CD4-positive, alpha-beta memory T cell (primary cell): ENCODE data around the gene GCNT3. TPM values are rescaled to one million over a fixed set of nuclear protein-coding genes. Genes with fewer than 3 reads are reported as not detected.

Experiments
- CTCF ChIA-PET: fragments of 350-600 bp; sonication (Branson Sonifier 250); formaldehyde crosslinking; loops from one replicate; lab custom pipeline; 2021; ENCODE audit warnings: inconsistent platforms; ENCODE audit not compliant: partially characterized antibody; lab: Charles Lee
- POLR2A ChIA-PET: fragments of 350-600 bp; sonication (Branson Sonifier 250); formaldehyde crosslinking; loops from one replicate; lab custom pipeline; 2021; ENCODE audit not compliant: partially characterized antibody; lab: Charles Lee
- DNase-seq, 5 donors: peaks; one replicate each; pipeline versions ENCODE4 v3.0.0 to v3.0.0-alpha.2; 2020 to 2022; ENCODE audit warnings: mixed read lengths in 1 of 5
- H3K27ac ChIP-seq: one replicate; pipeline ENCODE4 v1.7.0; 2013; ENCODE audit warnings: low read depth, low read length
- H3K27me3 ChIP-seq: 2 replicates; pipeline ENCODE4 v1.7.0; 2013; ENCODE audit warnings: mild to moderate bottlenecking, low read length, moderate library complexity; ENCODE audit not compliant: insufficient read depth
- H3K36me3 ChIP-seq: 2 replicates; pipeline ENCODE4 v1.7.0; 2013; ENCODE audit warnings: mild to moderate bottlenecking, low read length, moderate library complexity; ENCODE audit not compliant: insufficient read depth
- H3K4me1 ChIP-seq: 2 replicates; pipeline ENCODE4 v1.7.0; 2013; ENCODE audit warnings: mild to moderate bottlenecking, low read length, moderate library complexity; ENCODE audit not compliant: insufficient read depth
- H3K4me3 ChIP-seq, 2 donors: one replicate each; pipeline ENCODE4 v1.7.0; 2013; ENCODE audit warnings: low read length in 2 of 2, mild to moderate bottlenecking in 1 of 2
- H3K9me3 ChIP-seq, 2 donors: one replicate each; pipeline ENCODE4 v1.7.0; 2013; ENCODE audit warnings: low read length in 2 of 2, control low read depth in 1 of 2; ENCODE audit not compliant: control insufficient read depth in 1 of 2
- H3K27ac Mint-ChIP-seq, 7 donors: one replicate each; pipeline ENCODE4 v1.8.0; 2020 to 2021; ENCODE audit warnings: mixed read lengths in 7 of 7, mild to moderate bottlenecking in 6 of 7, inconsistent platforms in 3 of 7, moderate library complexity in 3 of 7
- H3K27me3 Mint-ChIP-seq, 2 donors: one replicate each; pipeline ENCODE4 v1.8.0; 2020 to 2021; ENCODE audit warnings: mixed read lengths in 2 of 2
- H3K36me3 Mint-ChIP-seq, 2 donors: one replicate each; pipeline ENCODE4 v1.8.0; 2020 to 2021; ENCODE audit warnings: mixed read lengths in 2 of 2, inconsistent platforms in 1 of 2, mild to moderate bottlenecking in 1 of 2
- H3K4me1 Mint-ChIP-seq, 4 donors: one replicate each; pipeline ENCODE4 v1.8.0; 2020 to 2021; ENCODE audit warnings: mixed read lengths in 4 of 4, mild to moderate bottlenecking in 1 of 4
- H3K4me3 Mint-ChIP-seq, 8 donors: one replicate each; pipeline ENCODE4 v1.8.0; 2020 to 2021; ENCODE audit warnings: mixed read lengths in 8 of 8, mild to moderate bottlenecking in 7 of 8, moderate library complexity in 6 of 8, inconsistent platforms in 3 of 8
- H3K9me3 Mint-ChIP-seq, 8 donors: one replicate each; pipeline ENCODE4 v1.8.0; 2020 to 2021; ENCODE audit warnings: mixed read lengths in 8 of 8, mild to moderate bottlenecking in 5 of 8, inconsistent platforms in 3 of 8, moderate library complexity in 1 of 8
- intact Hi-C: fragments of 100-400 bp; cut with micrococcal nuclease; formaldehyde crosslinking; loops from one replicate; pipeline ENCODE4 v1.15.1; 2023
- polyA plus RNA-seq, 2 donors: library from polyadenylated mRNA; unstranded; fragments of 300-500 nt; fragmentation: Illumina TruSeq; gene quantifications; one replicate each; pipeline ENCODE4 v1.2.3, GENCODE V29; 2021
- total RNA-seq, 2 experiments: library from RNA; stranded (reverse); gene quantifications; one replicate each; pipeline ENCODE4 v1.2.3, GENCODE V29; 2021

GCNT3 gene
- not detected for total RNA-seq
- not detected for polyA plus RNA-seq

DNA sequence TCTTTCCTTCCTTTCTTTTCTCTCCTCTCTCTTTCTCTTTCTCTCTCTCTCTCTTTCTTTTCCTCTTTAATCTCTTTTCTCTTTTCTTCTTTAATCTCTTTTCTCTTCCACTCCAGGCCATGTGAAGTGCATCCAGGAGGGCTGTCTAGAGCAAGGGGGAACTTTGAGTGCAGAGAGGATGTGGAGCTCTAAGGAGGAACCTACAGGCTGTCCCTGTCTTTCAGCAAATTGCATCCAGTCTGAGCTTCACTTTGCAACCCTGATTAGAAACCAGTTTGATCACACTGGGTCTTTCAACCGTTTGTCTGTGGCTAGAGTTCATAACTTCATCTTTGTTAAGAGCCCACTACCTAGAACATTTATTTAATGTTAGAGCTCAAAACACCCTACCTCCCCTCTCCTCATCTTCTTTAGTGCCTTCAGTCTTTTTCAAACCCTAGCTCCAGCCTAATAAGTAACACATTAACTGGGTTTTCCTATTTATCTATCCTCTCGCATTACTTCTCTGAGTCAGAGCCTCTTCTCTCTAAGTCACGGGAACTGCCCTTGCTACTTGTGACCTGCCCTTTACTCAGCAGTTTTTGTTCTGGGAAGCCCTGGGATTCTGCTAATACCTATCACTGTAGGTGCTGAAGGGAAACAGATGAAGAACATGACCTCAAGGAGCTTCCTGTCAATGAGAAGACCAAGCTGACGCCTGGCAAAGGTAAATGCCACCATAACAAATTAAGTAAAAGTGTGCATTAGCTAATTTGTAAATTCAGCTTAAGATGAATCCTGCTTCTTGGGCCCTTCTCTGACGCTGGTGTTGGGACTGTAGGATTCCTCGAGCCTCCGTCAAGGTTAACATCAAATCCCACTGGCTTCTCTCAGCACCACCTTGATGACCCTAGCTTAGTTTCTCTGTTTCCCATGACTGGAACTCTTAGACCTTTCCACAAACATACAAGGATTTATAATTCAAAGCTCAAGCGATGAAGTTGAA is at the start of gene GCNT3:
GCNT3 (plus strand) TSS at position 508 of the 985 bp plus-strand sequence. CDS start 6,456 bp downstream, outside the sequence.
- ChIA-PET CTCF (no interaction called here), POLR2A (no interaction called here)
- no peaks in the 10 kb centered on the region for H3K27me3 ChIP-seq
- Mint-ChIP-seq H3K27ac (peak within 1 kb of the TSS in 3 of 7 donors; percentile 3 to 66 (median 50)), H3K9me3 (peaks cover 0 to 11% (median 3%) of the 10 kb centered on the region in 8 donors), H3K36me3 (no peaks in the 10 kb centered on the region), H3K4me1 (peaks cover 0 to 4% (median 3%) of the 10 kb centered on the region in 4 donors), H3K4me3 (no peak within 1 kb of the TSS), H3K27me3 (peaks cover 9 to 18% of the 10 kb centered on the region in 2 donors)
- H3K27ac ChIP-seq, result no peak within 1 kb of the TSS
- no peaks in the 10 kb centered on the region for H3K9me3 ChIP-seq
- no peak for DNase-seq
- H3K4me1 ChIP-seq, result peaks cover 3% of the 10 kb centered on the region
- H3K36me3 ChIP-seq, result no peaks in the 10 kb centered on the region
- H3K4me3 ChIP-seq, result no peak within 1 kb of the TSS
- intact Hi-C loops, result no loop called here

DNA sequence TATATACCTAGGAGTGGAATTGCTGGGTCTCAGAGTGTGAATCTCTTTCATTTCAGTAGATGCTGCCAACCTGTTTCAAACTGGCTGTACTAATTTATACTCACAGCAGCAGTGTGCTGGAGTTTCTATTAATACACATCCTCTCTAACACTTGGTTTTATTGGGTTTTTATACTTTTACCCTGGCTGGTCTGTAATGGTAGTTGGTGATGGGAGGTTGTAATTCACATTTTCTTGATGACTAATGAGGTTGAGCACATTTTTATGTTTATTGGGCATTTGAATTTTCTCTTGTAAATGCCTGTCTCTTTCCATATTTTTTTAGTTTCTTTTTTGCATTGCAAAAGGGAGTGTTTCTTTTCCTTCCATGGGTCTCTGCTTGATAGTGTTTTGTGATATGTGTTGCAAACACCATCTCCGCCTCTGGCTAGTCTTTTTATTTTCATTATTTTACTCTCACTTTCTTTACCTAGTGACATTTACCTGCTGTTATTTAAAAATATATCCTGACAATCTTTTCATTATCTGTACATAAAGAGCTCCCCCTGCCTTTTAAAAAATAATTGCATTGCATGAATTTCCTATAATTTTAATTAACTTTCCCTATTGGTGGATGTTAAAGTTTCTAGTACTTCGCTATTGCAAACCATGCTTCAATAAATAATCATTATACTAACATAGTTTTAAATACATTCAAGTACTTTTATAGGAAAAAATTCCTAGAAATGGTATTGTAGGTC is 49.0 kb upstream of the GCNT3 start:
- H3K9me3 Mint-ChIP-seq, result peaks cover 0 to 4% (median 0%) of the 10 kb centered on the region in 8 donors
- no peaks in the 10 kb centered on the region for H3K36me3 ChIP-seq
- ChIA-PET CTCF (no interaction called here), POLR2A (no interaction called here)
- H3K4me1 ChIP-seq, result no peaks in the 10 kb centered on the region
- H3K27me3 ChIP-seq, result no peaks in the 10 kb centered on the region
- DNase-seq, result no peak
- no peak overlapping the region for H3K4me3 ChIP-seq
- H3K4me3 Mint-ChIP-seq, result no peak overlapping the region
- H3K4me1 Mint-ChIP-seq, result peaks cover 0 to 3% (median 0%) of the 10 kb centered on the region in 4 donors
- no peaks in the 10 kb centered on the region for H3K36me3 Mint-ChIP-seq
- no peak overlapping the region for H3K27ac ChIP-seq
- H3K27me3 Mint-ChIP-seq, result peaks cover 3% of the 10 kb centered on the region in 2 donors
- intact Hi-C loops, result no loop called here
- no peak overlapping the region for H3K27ac Mint-ChIP-seq
- H3K9me3 ChIP-seq, result no peaks in the 10 kb centered on the region

DNA sequence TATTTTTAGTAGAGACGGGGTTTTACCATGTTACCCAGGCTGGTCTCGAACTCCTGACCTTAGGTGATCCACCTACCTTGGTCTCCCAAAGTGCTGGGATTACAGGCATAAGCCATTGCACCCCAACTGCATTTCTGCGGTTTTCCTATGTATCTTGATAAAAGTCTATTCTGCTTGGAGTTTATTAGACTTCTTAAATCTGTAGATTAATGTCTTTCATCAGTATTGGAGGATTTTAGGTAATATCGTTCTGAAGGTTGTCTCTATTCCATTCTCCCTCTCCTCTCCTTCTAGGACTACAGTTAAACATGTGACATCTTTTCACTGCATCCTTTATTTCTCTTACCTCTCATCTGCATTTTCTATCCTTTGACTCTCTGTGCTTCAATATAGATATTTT is 46.3 kb upstream of the GCNT3 start:
- intact Hi-C loops, result no loop called here
- Mint-ChIP-seq H3K4me1 (no peaks in the 10 kb centered on the region), H3K4me3 (no peak overlapping the region), H3K27me3 (peaks cover 3% of the 10 kb centered on the region in 2 donors), H3K36me3 (no peaks in the 10 kb centered on the region), H3K27ac (no peak overlapping the region), H3K9me3 (peaks cover 0 to 4% (median 0%) of the 10 kb centered on the region in 8 donors)
- ChIA-PET POLR2A (no interaction called here), CTCF (no interaction called here)
- no peak for DNase-seq
- Histone ChIP-seq H3K9me3 (no peaks in the 10 kb centered on the region), H3K27me3 (no peaks in the 10 kb centered on the region), H3K27ac (no peak overlapping the region), H3K36me3 (no peaks in the 10 kb centered on the region), H3K4me1 (no peaks in the 10 kb centered on the region), H3K4me3 (no peak overlapping the region)

DNA sequence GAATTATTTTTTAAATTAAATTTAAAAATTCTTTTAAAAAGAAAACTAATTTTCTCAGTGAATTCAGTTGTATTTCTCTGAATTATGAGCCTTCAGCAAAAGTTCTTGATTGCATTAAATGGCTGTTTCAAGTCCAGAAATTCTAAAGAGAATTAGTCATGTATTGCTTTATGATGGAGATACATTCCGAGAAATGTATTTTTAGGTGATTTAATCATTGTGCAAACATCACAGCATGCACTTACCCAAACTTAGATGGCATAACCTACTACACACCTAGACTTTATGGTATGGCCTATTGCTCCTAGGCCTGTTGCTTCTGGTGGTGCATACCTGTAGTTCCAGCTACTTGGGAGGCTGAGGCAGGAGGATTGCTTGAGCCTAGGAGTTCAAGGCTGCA is 44.3 kb upstream of the GCNT3 start:
- intact Hi-C loops, result no loop called here
- CTCF ChIA-PET, result no interaction called here
- Histone ChIP-seq H3K9me3 (no peaks in the 10 kb centered on the region), H3K36me3 (no peaks in the 10 kb centered on the region), H3K4me1 (no peaks in the 10 kb centered on the region), H3K4me3 (no peak overlapping the region), H3K27ac (no peak overlapping the region), H3K27me3 (no peaks in the 10 kb centered on the region)
- Mint-ChIP-seq H3K4me1 (no peaks in the 10 kb centered on the region), H3K36me3 (no peaks in the 10 kb centered on the region), H3K27me3 (peaks cover 1 to 6% of the 10 kb centered on the region in 2 donors), H3K4me3 (no peak overlapping the region), H3K9me3 (peaks cover 0 to 4% (median 0%) of the 10 kb centered on the region in 8 donors), H3K27ac (no peak overlapping the region)
- no peak for DNase-seq
- POLR2A ChIA-PET, result no interaction called here

DNA sequence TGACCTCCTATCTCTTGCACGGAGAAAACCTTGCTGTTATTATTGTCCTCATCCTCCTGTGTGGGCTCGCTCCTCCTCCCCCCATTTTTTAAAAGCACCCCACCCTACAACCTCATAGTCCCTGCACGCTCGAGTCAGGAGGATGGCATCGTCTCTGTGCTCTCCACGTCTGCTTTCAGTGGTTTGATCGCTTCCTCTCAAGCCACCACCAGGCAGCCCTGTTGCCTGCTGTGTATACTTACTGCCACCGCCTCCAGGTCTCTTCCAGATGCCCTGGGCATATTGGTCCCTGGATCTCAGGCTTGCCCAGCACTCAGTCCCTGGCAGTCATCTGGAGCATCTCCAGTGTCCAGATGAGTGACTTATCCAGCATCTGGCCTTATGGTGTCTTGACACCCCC is 42.1 kb upstream of the GCNT3 start:
- no peak for DNase-seq
- no peaks in the 10 kb centered on the region for H3K36me3 ChIP-seq
- H3K27me3 Mint-ChIP-seq, result peaks cover 4 to 9% of the 10 kb centered on the region in 2 donors
- H3K9me3 ChIP-seq, result no peaks in the 10 kb centered on the region
- intact Hi-C loops, result no loop called here
- H3K4me3 ChIP-seq, result no peak overlapping the region
- ChIA-PET POLR2A (no interaction called here), CTCF (no interaction called here)
- no peaks in the 10 kb centered on the region for H3K27me3 ChIP-seq
- H3K36me3 Mint-ChIP-seq, result no peaks in the 10 kb centered on the region
- H3K27ac Mint-ChIP-seq, result no peak overlapping the region
- H3K27ac ChIP-seq, result no peak overlapping the region
- no peaks in the 10 kb centered on the region for H3K4me1 Mint-ChIP-seq
- no peaks in the 10 kb centered on the region for H3K4me1 ChIP-seq
- H3K9me3 Mint-ChIP-seq, result peaks cover 0 to 4% (median 0%) of the 10 kb centered on the region in 8 donors
- H3K4me3 Mint-ChIP-seq, result no peak overlapping the region

DNA sequence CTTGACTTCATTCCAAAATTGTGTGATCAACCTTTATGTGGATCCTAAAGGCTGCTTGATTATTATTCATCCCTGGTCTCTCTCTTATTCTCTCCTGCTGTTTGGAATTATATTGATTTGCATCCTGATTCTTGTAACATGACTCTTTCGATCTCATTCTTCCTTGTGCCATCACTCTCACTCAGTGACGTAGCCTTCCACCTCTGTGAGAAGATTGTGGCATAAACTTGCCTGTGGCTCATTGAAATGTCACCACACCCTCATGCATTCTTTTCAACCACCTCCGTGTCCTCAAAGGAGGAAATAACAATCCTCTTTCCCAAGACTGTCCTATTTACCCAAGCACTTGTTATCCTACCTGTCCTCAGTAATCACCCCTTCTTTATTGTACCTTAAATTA is 41.3 kb upstream of the GCNT3 start:
- no peak overlapping the region for H3K4me3 ChIP-seq
- no peak overlapping the region for H3K4me3 Mint-ChIP-seq
- no peaks in the 10 kb centered on the region for H3K9me3 ChIP-seq
- POLR2A ChIA-PET, result no interaction called here
- no peaks in the 10 kb centered on the region for H3K36me3 Mint-ChIP-seq
- H3K4me1 Mint-ChIP-seq, result no peaks in the 10 kb centered on the region
- H3K27me3 Mint-ChIP-seq, result peaks cover 4 to 8% of the 10 kb centered on the region in 2 donors
- H3K27me3 ChIP-seq, result no peaks in the 10 kb centered on the region
- CTCF ChIA-PET, result no interaction called here
- H3K36me3 ChIP-seq, result no peaks in the 10 kb centered on the region
- H3K27ac ChIP-seq, result no peak overlapping the region
- intact Hi-C loops, result no loop called here
- peak overlapping the region in 1 of 7 donors; percentile 29 for H3K27ac Mint-ChIP-seq
- DNase-seq, result no peak
- no peaks in the 10 kb centered on the region for H3K4me1 ChIP-seq
- peaks cover 0 to 4% (median 0%) of the 10 kb centered on the region in 8 donors for H3K9me3 Mint-ChIP-seq

- intact Hi-C loops, result no loop called here
- no peaks in the 10 kb centered on the region for H3K4me1 Mint-ChIP-seq
- ChIA-PET CTCF (no interaction called here), POLR2A (no interaction called here)
- Histone ChIP-seq H3K27me3 (no peaks in the 10 kb centered on the region), H3K4me3 (no peak overlapping the region), H3K27ac (no peak overlapping the region), H3K9me3 (no peaks in the 10 kb centered on the region), H3K4me1 (no peaks in the 10 kb centered on the region), H3K36me3 (no peaks in the 10 kb centered on the region)
- no peak overlapping the region for H3K4me3 Mint-ChIP-seq
- H3K27ac Mint-ChIP-seq, result no peak overlapping the region
- DNase-seq, result no peak
- H3K9me3 Mint-ChIP-seq, result no peaks in the 10 kb centered on the region
- H3K27me3 Mint-ChIP-seq, result peaks cover 3 to 6% of the 10 kb centered on the region in 2 donors
- H3K36me3 Mint-ChIP-seq, result no peaks in the 10 kb centered on the region
Measured at GRCh38 chr15:59571606-59572005, 40.0 kb upstream of the GCNT3 start.
